Lung (tissue), 12 donors: ENCODE results near the gene ATP11A. TPM values are rescaled to one million over a fixed set of nuclear protein-coding genes. Genes with fewer than 3 reads are reported as not detected.
A peak's percentile ranks its signal among the peaks of the same experiment; 100 is the strongest.

Experiments used
- ATAC-seq: fragments of 200-7000 bp; cut with Tn5 transposase; one replicate; pipeline ENCODE4 v1.9.1; 2020; ENCODE audit warnings: moderate number of reproducible peaks; ENCODE audit not compliant: insufficient read depth, low FRiP score
- DNase-seq, 3 donors: peaks; one replicate each; pipeline ENCODE4 v3.0.0-alpha.2; 2013 to 2017
- H3K27ac ChIP-seq, 2 donors: one replicate each; pipeline ENCODE4 v1.5.1; 2013; ENCODE audit warnings: mild to moderate bottlenecking in 2 of 2, moderate library complexity in 2 of 2, control low read depth in 1 of 2, inconsistent platforms in 1 of 2, low read depth in 1 of 2, low read length in 1 of 2
- H3K27me3 ChIP-seq, 3 donors: one replicate each; pipeline ENCODE4 v1.5.1; 2013; ENCODE audit warnings: low read length in 2 of 3; ENCODE audit not compliant: control insufficient read depth in 3 of 3, insufficient read depth in 3 of 3
- H3K36me3 ChIP-seq, 4 donors: one replicate each; pipeline ENCODE4 v1.5.1; 2013; ENCODE audit warnings: low read length in 4 of 4, mild to moderate bottlenecking in 1 of 4, moderate library complexity in 1 of 4; ENCODE audit not compliant: control insufficient read depth in 4 of 4, insufficient read depth in 4 of 4
- H3K4me1 ChIP-seq, 5 donors: one replicate each; pipeline ENCODE4 v1.5.1; 2013; ENCODE audit warnings: low read length in 5 of 5, mild to moderate bottlenecking in 2 of 5, moderate library complexity in 1 of 5; ENCODE audit not compliant: control insufficient read depth in 5 of 5, insufficient read depth in 5 of 5
- H3K4me3 ChIP-seq: one replicate; pipeline ENCODE4 v1.5.1; 2013; ENCODE audit warnings: mild to moderate bottlenecking, control low read depth, moderate library complexity
- H3K9ac ChIP-seq, 2 donors: one replicate each; pipeline ENCODE4 v1.5.1; 2013; ENCODE audit warnings: low read length in 2 of 2, control low read depth in 1 of 2; ENCODE audit not compliant: insufficient read depth in 1 of 2
- H3K9me3 ChIP-seq, 4 donors: one replicate each; pipeline ENCODE4 v1.5.1; 2013; ENCODE audit warnings: low read length in 3 of 4, mild to moderate bottlenecking in 1 of 4, moderate library complexity in 1 of 4; ENCODE audit not compliant: control insufficient read depth in 4 of 4, insufficient read depth in 3 of 4
- WGBS, 2 donors: extraction: QIAGEN DNeasy Blood & Tissue Kit; methylation state at CpG; one replicate each; pipeline ENCODE4 v1.1.7; 2013; 5-methylcytosine and 5-hydroxymethylcytosine counted together
- polyA plus RNA-seq, 2 donors: library from polyadenylated mRNA; stranded (reverse); fragments of 200-250 nt; gene quantifications; one replicate each; pipeline ENCODE4 v1.2.1, GENCODE V29; 2013
- total RNA-seq, 2 donors: library from RNA; depleted of rRNA in 1 of 2; stranded (reverse); fragments of >200 nt in 1 of 2; gene quantifications; one replicate each; pipeline ENCODE4 v1.2.1, GENCODE V29; 2014 to 2021
- TF ChIP-seq, protein P1 (sequence below): IDR thresholded peaks from 2 replicates; pipeline ENCODE4 v1.5.1; 2012; ENCODE audit warnings: mild to moderate bottlenecking; ENCODE audit errors: control extremely low read depth, extremely low read depth
- donor health status: control.
- donor health status: control.
- donor health status: Bipolar disorder and iron deficiency.
- donor health status: healthy.
- donor health status: DM: yes; HTN: yes; CAD: no.

The ATP11A gene
- total and polyA plus RNA-seq, 4 donors, result 46.3 to 317 (median 162) TPM

DNA sequence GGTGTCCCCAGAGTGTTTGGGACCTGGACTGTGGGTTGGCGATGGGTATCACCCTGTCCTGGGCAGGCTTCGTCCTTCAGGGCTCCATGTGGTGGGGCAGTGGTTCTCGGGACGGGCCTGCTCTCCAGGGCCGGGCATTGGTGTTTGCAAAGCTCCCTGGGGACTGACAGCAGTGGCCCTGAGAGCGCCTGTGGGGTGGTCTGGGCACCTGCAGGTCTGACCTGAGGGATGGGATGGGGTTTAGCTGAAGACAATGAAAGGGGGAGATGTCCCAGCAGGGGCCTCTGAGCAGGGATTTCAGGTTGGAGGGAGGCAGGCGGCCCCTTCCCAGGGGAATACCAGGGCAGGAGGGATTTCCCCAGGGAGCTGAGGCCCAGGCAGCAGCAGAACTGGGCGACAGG is 210.9 kb downstream of the ATP11A start:
- H3K36me3 ChIP-seq, result no peaks in the 10 kb centered on the region
- H3K4me3 ChIP-seq, result no peak overlapping the region
- 92 to 96% methylated on average over 8 of the region's 8 CpGs for WGBS, 2 donors
- no peak overlapping the region for H3K27ac ChIP-seq
- TF ChIP-seq, protein P1, sequence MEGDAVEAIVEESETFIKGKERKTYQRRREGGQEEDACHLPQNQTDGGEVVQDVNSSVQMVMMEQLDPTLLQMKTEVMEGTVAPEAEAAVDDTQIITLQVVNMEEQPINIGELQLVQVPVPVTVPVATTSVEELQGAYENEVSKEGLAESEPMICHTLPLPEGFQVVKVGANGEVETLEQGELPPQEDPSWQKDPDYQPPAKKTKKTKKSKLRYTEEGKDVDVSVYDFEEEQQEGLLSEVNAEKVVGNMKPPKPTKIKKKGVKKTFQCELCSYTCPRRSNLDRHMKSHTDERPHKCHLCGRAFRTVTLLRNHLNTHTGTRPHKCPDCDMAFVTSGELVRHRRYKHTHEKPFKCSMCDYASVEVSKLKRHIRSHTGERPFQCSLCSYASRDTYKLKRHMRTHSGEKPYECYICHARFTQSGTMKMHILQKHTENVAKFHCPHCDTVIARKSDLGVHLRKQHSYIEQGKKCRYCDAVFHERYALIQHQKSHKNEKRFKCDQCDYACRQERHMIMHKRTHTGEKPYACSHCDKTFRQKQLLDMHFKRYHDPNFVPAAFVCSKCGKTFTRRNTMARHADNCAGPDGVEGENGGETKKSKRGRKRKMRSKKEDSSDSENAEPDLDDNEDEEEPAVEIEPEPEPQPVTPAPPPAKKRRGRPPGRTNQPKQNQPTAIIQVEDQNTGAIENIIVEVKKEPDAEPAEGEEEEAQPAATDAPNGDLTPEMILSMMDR, result no peak
- H3K4me1 ChIP-seq, result peaks cover 0 to 6% (median 2%) of the 10 kb centered on the region in 5 donors
- H3K27me3 ChIP-seq, result peaks cover 0 to 3% (median 0%) of the 10 kb centered on the region in 3 donors
- ATAC-seq (no peak), DNase-seq (no peak)
- no peak overlapping the region for H3K9ac ChIP-seq
- peaks cover 0 to 6% (median 0%) of the 10 kb centered on the region in 4 donors for H3K9me3 ChIP-seq

DNA sequence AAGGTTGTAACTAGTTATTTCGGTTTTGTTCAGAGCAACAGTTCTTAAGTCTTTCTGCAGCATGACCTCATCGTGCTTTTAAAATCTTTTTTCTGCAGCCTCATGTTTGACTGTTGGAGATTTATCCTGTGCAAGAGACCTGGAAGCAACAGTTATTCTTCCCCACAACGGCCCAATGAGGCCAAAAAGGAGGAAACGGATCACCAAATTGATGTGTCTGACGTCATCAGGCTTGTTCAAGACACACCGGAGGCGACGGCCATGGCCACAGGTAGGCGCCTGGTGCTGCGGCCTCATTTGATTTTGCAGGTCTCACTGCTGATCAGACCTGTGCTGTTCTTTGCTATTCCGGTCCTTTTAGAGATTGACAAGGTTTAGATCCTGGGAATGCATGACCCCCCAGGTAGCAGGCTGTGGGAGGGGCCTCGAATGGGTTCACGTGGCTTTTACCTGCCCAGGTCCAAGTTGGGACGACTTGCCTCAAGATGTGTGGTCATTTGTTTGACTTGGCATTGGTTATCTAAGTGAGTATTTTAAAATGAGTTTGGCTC is 212.3 kb downstream of the ATP11A start:
- Histone ChIP-seq H3K27me3 (no peaks in the 10 kb centered on the region), H3K9me3 (peaks cover 0 to 11% (median 0%) of the 10 kb centered on the region in 4 donors), H3K27ac (no peak overlapping the region), H3K36me3 (no peaks in the 10 kb centered on the region), H3K4me3 (no peak overlapping the region), H3K4me1 (peaks cover 0 to 6% (median 2%) of the 10 kb centered on the region in 5 donors), H3K9ac (no peak overlapping the region)
- 60 to 76% methylated on average over 14 of the region's 14 CpGs for WGBS, 2 donors
- TF ChIP-seq, protein P1, result no peak
- ATAC-seq (peak; percentile 37), DNase-seq (peak in 2 of 3 donors; percentile 12 to 18)

DNA sequence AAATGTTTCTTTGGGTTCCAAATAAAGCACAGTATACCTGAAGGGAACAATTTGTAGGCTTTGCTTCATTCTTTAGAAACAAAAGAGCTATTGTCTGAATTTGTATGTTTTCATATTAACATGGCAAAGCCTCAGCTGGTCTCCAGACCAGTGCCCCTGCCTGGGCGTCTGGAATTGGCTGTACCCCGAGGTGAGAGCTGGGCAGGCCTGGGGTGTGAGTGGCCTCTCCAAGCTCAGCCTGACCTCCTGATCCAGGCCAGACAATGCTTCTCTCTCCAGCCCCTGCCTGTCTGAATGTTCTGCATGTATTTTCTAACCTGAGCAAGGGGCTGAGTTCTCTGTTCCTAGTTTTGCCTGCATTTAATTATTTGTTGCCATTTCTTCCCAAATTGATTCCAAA is 212.8 kb downstream of the ATP11A start:
- ATAC-seq, result no peak
- Histone ChIP-seq H3K27ac (no peak overlapping the region), H3K27me3 (no peaks in the 10 kb centered on the region), H3K4me1 (peaks cover 0 to 6% (median 2%) of the 10 kb centered on the region in 5 donors), H3K9ac (no peak overlapping the region), H3K36me3 (no peaks in the 10 kb centered on the region), H3K9me3 (peaks cover 0 to 11% (median 0%) of the 10 kb centered on the region in 4 donors), H3K4me3 (no peak overlapping the region)
- TF ChIP-seq, protein P1, result no peak
- DNase-seq, result no peak
- 73 to 90% methylated on average over 2 of the region's 2 CpGs for WGBS, 2 donors
